Caco-2 (cell line): ENCODE data around the gene RPS15. TPM values are rescaled to one million over a fixed set of nuclear protein-coding genes. Genes with fewer than 3 reads are reported as not detected.

Experiments used
- BruUV-seq: library from RNA; stranded (reverse); fragments of 400-500 nt; replicated peaks from 2 replicates; lab custom pipeline; 2021; lab: Mats Ljungman, UMichigan
- CTCF ChIA-PET: fragments of 300-600 bp; sonication (Branson Sonifier 250); formaldehyde crosslinking; loops from one replicate; lab custom pipeline; 2022; ENCODE audit warnings: antibody characterized with exemption; lab: Charles Lee
- POLR2A ChIA-PET: fragments of 300-600 bp; sonication (Branson Sonifier 250); formaldehyde crosslinking; loops from one replicate; lab custom pipeline; 2022; ENCODE audit warnings: antibody characterized with exemption; lab: Charles Lee
- DNase-seq, 2 experiments: peaks; one replicate each; pipeline versions ENCODE4 v3.0.0 to v3.0.0-alpha.2; 2020 to 2022
- H3K27me3 ChIP-seq: replicated peaks from 2 replicates; pipeline ENCODE4 v1.6.0; 2011; ENCODE audit warnings: low read length; ENCODE audit not compliant: control insufficient read depth, insufficient read depth
- H3K36me3 ChIP-seq: 2 replicates; pipeline ENCODE4 v1.5.1; 2011; ENCODE audit warnings: low read length; ENCODE audit not compliant: control insufficient read depth, insufficient read depth
- H3K4me1 ChIP-seq: fragments of 250-450 bp; sonication (Bioruptor Pico); 2 replicates; pipeline ENCODE4 v1.5.1; 2020; ENCODE audit warnings: mild to moderate bottlenecking
- H3K4me3 ChIP-seq: 2 replicates; pipeline ENCODE4 v1.5.1; 2011; ENCODE audit warnings: low read depth, mild to moderate bottlenecking, control low read depth, low read length
- H3K9me3 ChIP-seq: fragments of 250-450 bp; sonication (Bioruptor Pico); 2 replicates; pipeline ENCODE4 v1.5.1; 2020; ENCODE audit warnings: mild to moderate bottlenecking, moderate library complexity
- H3K27ac Mint-ChIP-seq: one replicate; pipeline ENCODE4 v1.8.0; 2022; ENCODE audit warnings: mixed read lengths; ENCODE audit not compliant: unreplicated experiment
- H3K27me3 Mint-ChIP-seq: one replicate; pipeline ENCODE4 v1.8.0; 2022; ENCODE audit warnings: mixed read lengths; ENCODE audit not compliant: insufficient read depth, unreplicated experiment
- H3K36me3 Mint-ChIP-seq: one replicate; pipeline ENCODE4 v1.8.0; 2022; ENCODE audit warnings: mild to moderate bottlenecking, mixed read lengths; ENCODE audit not compliant: insufficient read depth, unreplicated experiment
- H3K4me1 Mint-ChIP-seq: one replicate; pipeline ENCODE4 v1.8.0; 2022; ENCODE audit warnings: low read depth, mixed read lengths; ENCODE audit not compliant: unreplicated experiment
- H3K4me3 Mint-ChIP-seq: one replicate; pipeline ENCODE4 v1.8.0; 2022; ENCODE audit warnings: mild to moderate bottlenecking, moderate library complexity, mixed read lengths; ENCODE audit not compliant: unreplicated experiment
- H3K9me3 Mint-ChIP-seq: one replicate; pipeline ENCODE4 v1.8.0; 2022; ENCODE audit warnings: mixed read lengths; ENCODE audit not compliant: unreplicated experiment
- intact Hi-C: fragments of 100-400 bp; cut with micrococcal nuclease; formaldehyde crosslinking; loops from one replicate; pipeline ENCODE4 v1.10.0; 2022; ENCODE audit not compliant: unreplicated experiment
- total RNA-seq: library from RNA; stranded (reverse); gene quantifications from 2 replicates; pipeline ENCODE4 v1.2.3, GENCODE V29; 2022
- TF ChIP-seq, protein P1 (sequence below), 2 experiments: fragments of 200-600 bp in 1 of 2; IDR thresholded peaks; 1 replicate in 1 of 2; 2 replicates in 1 of 2; pipeline versions ENCODE4 v1.5.1 to v1.8.0; 2011 to 2022; ENCODE audit warnings: antibody characterized with exemption in 1 of 2, control low read depth in 1 of 2, inconsistent platforms in 1 of 2, low read depth in 1 of 2, low read length in 1 of 2, mild to moderate bottlenecking in 1 of 2, moderate library complexity in 1 of 2; ENCODE audit not compliant: insufficient read depth in 1 of 2, severe bottlenecking in 1 of 2, unreplicated experiment in 1 of 2

Gene RPS15
- total RNA-seq, 1 experiment from 2014 or later = 1,192 TPM

- H3K4me3 Mint-ChIP-seq = no peak overlapping the region
- Histone ChIP-seq H3K4me1 (peaks cover 29% of the 10 kb centered on the region), H3K9me3 (no peaks in the 10 kb centered on the region), H3K4me3 (no peak overlapping the region), H3K36me3 (peaks cover 2% of the 10 kb centered on the region), H3K27me3 (no peaks in the 10 kb centered on the region)
- ChIA-PET CTCF (no interaction called here), POLR2A (no interaction called here)
- H3K27me3 Mint-ChIP-seq = no peaks in the 10 kb centered on the region
- no peak overlapping the region for H3K27ac Mint-ChIP-seq
- intact Hi-C loops = no loop called here
- TF ChIP-seq, protein P1, sequence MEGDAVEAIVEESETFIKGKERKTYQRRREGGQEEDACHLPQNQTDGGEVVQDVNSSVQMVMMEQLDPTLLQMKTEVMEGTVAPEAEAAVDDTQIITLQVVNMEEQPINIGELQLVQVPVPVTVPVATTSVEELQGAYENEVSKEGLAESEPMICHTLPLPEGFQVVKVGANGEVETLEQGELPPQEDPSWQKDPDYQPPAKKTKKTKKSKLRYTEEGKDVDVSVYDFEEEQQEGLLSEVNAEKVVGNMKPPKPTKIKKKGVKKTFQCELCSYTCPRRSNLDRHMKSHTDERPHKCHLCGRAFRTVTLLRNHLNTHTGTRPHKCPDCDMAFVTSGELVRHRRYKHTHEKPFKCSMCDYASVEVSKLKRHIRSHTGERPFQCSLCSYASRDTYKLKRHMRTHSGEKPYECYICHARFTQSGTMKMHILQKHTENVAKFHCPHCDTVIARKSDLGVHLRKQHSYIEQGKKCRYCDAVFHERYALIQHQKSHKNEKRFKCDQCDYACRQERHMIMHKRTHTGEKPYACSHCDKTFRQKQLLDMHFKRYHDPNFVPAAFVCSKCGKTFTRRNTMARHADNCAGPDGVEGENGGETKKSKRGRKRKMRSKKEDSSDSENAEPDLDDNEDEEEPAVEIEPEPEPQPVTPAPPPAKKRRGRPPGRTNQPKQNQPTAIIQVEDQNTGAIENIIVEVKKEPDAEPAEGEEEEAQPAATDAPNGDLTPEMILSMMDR (IDR thresholded peaks at IDR 0.05; ENCODE audit: insufficient read depth in 1 of 2, low read depth in 1 of 2, low read length in 1 of 2, severe bottlenecking in 1 of 2, unreplicated experiment in 1 of 2) = no peak
- no TSS peak for BruUV-seq
- peaks cover 24% of the 10 kb centered on the region for H3K4me1 Mint-ChIP-seq
- H3K9me3 Mint-ChIP-seq = no peaks in the 10 kb centered on the region
- DNase-seq = no peak
- peaks cover 89% of the 10 kb centered on the region for H3K36me3 Mint-ChIP-seq
Measured at GRCh38 chr19:1420590-1420989, 17.6 kb upstream of the RPS15 start.

DNA sequence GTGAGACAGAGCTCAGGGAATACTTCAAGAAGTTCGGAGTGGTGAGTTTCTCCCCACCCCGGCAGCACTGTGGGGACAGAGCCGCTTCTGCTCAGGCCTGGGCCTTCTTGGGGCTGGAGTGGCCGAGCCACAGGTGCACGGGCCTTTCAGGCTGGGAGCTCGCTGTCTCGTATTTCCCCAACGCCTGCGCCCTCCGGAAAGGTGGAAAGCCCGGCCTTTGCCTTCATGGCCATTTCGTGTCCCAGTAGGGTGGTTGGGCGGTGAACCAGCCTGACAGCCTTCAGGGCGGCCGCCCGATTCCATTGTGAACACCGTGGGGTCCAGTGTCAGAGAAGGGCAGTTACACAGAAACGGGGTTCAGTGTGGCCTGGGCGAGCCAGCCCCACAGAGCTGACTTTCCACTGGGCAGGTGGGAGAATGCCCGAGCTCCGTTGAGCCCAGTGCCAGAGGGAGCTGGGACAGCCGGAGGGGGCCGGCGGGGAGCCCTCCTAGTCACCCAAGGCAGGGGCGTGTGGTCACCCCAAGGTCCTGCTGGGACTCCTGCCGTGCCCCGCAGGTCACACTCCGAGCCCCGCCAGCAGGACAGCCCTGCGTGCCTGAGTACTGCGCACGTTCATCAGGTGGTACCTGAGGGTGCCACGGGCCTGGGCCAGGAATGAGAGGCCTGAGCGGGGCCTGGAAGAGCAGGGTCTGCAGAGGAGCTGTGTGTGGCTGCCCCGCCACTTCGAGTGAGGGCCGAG, 16.8 kb upstream of the RPS15 start:
- H3K9me3 Mint-ChIP-seq = no peaks in the 10 kb centered on the region
- H3K27ac Mint-ChIP-seq = no peak overlapping the region
- peaks cover 24% of the 10 kb centered on the region for H3K4me1 Mint-ChIP-seq
- ChIA-PET CTCF (interaction anchor here (0.8 kb wide), 1 partner anchor 13 kb away, joined by 8 read pairs; no protein-coding TSS in a partner anchor), POLR2A (no interaction called here)
- Histone ChIP-seq H3K36me3 (peaks cover 1% of the 10 kb centered on the region), H3K9me3 (no peaks in the 10 kb centered on the region), H3K27me3 (no peaks in the 10 kb centered on the region), H3K4me3 (no peak overlapping the region), H3K4me1 (peaks cover 26% of the 10 kb centered on the region)
- BruUV-seq = no TSS peak
- no peak overlapping the region for H3K4me3 Mint-ChIP-seq
- intact Hi-C loops = no loop called here
- TF ChIP-seq, protein P1 (IDR thresholded peaks at IDR 0.05; ENCODE audit: insufficient read depth in 1 of 2, low read depth in 1 of 2, low read length in 1 of 2, severe bottlenecking in 1 of 2, unreplicated experiment in 1 of 2) = no peak
- no peak for DNase-seq
- peaks cover 89% of the 10 kb centered on the region for H3K36me3 Mint-ChIP-seq
- H3K27me3 Mint-ChIP-seq = no peaks in the 10 kb centered on the region

- H3K27me3 Mint-ChIP-seq = no peaks in the 10 kb centered on the region
- H3K9me3 Mint-ChIP-seq = no peaks in the 10 kb centered on the region
- intact Hi-C loops = no loop called here
- no peak overlapping the region for H3K4me3 Mint-ChIP-seq
- no peak overlapping the region for H3K4me3 ChIP-seq
- peaks cover 24% of the 10 kb centered on the region for H3K4me1 Mint-ChIP-seq
- H3K27ac Mint-ChIP-seq = no peak overlapping the region
- peaks cover 91% of the 10 kb centered on the region for H3K36me3 Mint-ChIP-seq
- H3K9me3 ChIP-seq = no peaks in the 10 kb centered on the region
- peaks cover 26% of the 10 kb centered on the region for H3K4me1 ChIP-seq
- ChIA-PET CTCF (interaction anchor here (0.8 kb wide), 1 partner anchor 13 kb away, joined by 8 read pairs; no protein-coding TSS in a partner anchor), POLR2A (no interaction called here)
- no peaks in the 10 kb centered on the region; the same call in none of the 2 replicates for H3K36me3 ChIP-seq
- no peaks in the 10 kb centered on the region for H3K27me3 ChIP-seq
- no TSS peak for BruUV-seq
- no peak for DNase-seq
- TF ChIP-seq, protein P1 (IDR thresholded peaks at IDR 0.05; ENCODE audit: insufficient read depth in 1 of 2, low read depth in 1 of 2, low read length in 1 of 2, severe bottlenecking in 1 of 2, unreplicated experiment in 1 of 2) = no peak
Measured at GRCh38 chr19:1421958-1422305, 16.3 kb upstream of the RPS15 start.
